Right renal pelvis (tissue), 4 donors: ENCODE data around the gene PCYT2. TPM values are rescaled to one million over a fixed set of nuclear protein-coding genes. Genes with fewer than 3 reads are reported as not detected.
"Not testable (repeated sequence)": the region's sequence is repeated elsewhere in the genome, so short reads cannot be mapped to it uniquely, and the experiment has no call there.

Source experiments
- DNase-seq, 4 donors: peaks; one replicate each; pipeline ENCODE4 v3.0.0-alpha.2; 2013; ENCODE audit warnings: low read depth in 4 of 4, low spot score in 3 of 4, missing footprints in 1 of 4
- polyA plus RNA-seq, 4 donors: library from polyadenylated mRNA; unstranded; fragments of 120-200 nt; gene quantifications; one replicate each; pipeline ENCODE4 v1.2.1, GENCODE V29; 2013; ENCODE audit not compliant: insufficient read length in 4 of 4

Gene PCYT2
- polyA plus RNA-seq, 4 donors: 44.0 to 53.7 (median 46.6) TPM

DNA sequence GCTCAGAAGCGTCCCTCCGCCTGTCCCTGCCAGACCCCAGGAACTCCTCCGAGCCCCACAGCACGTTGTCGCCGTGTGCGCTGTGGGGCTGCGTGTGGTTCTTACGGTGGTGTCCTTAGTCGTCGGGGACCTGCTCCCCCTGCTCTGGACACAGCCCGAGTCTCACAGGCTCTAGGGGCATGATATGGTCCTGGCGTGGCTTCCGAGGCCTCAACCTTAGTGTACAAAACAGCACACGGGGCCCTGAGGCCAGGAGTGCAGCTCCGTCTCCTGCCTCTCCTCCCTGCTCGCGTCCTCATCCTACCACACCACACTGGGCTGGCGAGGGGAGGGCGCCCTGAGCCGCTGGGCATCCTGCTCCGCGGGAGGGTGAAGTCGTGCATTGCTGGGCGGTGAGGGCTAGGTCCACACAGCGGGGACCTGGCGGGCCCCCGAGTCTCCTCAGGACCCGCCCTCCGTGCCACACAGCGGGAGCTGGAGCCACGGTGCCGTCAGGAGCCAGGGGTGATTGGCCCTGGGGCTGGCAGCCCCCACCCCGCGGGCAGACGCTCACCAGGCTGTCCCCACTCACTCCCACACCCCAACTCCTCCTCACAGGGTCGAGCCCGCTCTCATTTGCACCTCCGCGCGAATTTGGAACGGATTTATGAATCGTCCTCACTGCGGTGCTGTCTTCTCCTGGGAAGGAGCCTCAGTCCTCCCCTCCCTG is 17.5 kb upstream of the PCYT2 start:
- DNase-seq: no peak

DNA sequence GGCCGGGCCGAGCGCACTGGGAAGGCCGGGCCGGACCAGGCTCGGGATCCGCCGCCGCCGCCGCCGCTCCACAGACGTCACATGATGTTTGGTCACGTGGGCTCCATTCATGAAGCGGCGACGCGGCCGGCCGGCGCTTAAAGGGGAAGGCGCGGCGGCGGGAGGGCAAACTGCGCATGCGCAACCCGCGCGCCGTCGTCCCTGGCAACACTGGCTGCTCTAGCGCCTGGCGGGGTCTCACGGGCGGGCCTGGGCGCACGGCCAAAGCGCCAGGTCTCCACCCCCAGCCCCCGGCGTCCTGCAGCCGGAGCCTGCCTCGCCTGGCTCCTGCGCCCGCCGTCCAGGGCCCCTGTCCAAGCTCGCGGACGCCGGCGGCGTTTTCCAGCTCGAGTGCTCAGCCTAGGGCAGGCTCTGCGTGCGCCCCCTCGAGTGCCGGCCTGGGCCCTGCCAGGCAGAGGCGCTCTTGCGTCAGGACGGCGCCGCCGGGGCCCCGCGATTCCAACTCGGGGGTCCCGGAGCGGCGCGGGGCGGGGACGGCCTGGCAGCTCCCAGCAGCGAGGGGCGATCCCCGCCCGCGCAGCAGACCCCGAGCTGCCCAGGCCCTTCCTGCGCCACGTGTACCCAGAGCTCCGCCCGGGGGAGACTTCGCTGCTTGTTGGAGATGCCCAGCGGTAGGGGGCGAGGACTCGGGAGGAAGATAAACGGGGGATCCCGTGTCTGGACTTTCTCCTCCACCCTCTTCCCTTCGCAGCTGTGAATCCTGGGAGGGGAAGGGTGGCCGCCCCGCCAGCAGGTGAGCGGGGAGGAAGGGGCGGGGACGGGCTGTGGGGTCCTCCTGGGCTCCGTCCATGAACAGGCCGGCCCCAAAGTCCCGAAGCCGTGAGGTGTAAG is 16.7 kb upstream of the PCYT2 start, which contains the start of gene MAFG:
MAFG (minus strand) TSS at position 83 of the 891 bp plus-strand sequence. CDS start 4,550 bp downstream, outside the sequence.
- DNase-seq: peak; percentile 91 to 95 (median 94)

DNA sequence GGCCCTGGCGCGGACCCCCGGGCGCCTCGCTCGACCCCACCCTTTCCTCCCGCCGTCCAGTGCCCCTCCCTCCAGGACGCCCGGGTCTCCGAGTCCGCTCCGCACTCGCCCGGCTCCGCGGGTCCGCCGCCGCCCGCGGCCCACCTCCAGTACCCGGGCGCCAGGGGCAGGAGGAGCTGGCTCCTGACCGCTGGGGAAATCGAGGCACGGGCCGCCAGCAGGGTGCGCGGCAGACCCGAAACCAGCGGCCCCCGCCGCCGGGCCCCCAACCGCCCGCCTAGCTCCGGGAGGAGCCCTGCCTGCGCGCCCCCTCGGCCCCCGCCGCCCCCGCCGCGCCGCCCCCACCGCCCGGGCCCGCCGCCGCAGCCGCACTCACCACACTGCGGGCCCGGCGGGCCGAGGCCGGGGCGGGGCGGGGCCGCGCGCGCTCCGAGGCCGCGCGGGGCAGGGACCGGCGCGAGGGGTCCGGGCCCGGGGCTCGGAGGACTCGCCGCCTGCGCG is 16.0 kb upstream of the PCYT2 start:
- no peak for DNase-seq

DNA sequence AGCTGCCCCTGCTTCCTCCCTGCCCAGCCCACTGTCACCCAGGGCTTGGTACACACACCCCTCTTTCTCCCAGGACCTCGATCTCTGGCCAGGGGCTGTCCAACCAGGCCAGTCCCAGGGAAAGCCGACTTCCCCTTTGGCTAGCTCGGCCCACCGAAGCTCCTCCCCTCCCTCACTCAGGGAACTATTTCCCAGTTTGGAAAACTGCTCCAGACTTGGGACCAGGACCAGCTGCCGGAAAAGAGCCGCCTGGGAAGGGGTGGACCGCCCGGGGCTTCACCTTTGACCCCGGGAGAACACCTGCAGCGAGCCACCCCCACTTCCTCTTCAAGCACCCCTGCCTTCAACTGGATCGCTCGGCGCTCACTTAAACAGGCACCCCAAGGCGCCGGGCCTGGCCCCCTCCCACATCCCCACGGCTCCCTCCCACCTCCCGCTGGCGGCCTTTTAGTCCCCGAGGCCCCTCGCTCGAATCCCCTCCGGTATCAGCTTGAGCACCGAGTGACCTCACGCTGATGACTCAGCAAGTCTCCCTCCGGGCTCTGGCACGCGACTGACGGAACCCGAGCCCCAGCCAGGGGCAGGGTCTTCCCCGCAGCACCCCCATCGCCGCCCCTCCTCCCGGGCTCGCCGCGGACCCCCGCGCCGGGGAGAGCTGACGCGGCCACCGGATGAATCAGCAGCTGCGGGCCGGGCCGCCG is 15.4 kb upstream of the PCYT2 start:
- no peak for DNase-seq

DNA sequence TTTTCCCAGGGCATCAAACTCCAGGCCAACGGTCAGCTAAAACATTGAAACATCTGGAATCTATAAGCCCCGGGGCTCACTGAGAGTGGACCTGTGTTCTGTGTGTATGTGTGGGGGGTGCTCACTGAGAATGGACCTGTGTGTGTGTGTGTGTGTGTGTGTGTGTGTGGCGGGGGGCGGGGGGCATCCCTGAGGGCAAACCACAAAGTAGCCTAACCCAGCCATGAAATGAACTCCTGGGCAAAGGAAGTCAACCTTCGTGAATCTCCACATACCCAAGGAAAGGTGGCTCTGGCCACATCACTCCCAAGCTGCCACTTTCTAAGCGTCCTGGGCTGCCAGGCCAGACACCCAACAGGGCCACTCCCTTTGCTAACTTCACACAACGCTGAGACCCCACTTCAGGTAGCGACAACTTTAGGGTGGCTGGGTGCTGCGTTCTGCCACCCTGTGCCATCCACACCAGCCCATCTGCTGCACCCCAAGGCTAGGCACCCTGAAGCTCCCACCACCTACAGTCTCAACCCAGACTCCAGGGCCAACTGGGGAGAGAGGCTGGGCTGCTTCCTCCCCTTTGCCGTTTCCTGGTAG is 14.8 kb upstream of the PCYT2 start:
- DNase-seq: no peak

DNA sequence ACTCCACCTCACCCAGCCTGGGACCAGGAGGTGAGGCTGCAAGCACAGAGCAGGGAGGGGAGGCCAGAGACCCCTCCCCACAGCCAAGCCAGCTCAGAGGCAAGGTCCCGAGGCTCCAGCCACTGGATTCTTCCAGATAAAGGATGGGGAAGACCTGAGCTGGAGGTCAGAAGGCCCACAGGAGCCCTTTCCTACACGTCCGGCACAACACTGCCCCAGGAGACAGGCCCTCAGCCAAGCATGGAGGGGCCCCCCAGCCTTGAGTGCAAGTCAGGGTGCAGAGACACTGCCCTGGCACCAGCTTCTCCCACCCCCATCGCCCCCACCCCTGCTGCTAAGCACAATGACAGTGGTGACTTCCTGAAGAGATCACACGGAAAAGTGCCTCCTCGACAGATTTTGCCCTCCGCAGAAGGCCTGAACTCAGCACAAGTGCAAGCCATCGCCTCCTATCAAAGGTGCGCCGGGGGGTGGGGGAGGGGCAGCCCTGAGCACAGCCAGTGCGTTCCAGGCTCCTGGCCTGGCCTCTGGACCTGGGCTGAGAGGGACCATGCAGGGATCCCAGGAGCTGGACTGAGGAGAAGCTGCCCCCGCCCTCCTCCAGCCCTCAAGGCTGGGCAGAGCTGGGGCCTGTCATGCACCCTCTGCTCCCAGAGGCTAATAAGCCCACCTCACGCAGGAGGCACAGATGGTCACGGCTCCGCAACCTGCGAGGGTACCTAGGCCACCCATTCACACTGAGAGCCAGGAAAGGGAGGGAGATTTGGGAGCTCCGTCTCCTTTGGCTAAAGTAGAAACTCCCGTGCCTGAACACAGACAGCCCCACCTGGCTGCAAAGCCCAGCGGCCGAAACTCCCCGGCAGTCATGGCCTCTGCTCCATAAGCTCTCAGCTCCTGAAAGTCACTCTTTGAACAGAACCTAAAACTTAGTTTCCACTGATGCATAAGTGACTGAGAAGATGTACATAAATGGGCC is 13.6 kb upstream of the PCYT2 start:
- no peak for DNase-seq

DNA sequence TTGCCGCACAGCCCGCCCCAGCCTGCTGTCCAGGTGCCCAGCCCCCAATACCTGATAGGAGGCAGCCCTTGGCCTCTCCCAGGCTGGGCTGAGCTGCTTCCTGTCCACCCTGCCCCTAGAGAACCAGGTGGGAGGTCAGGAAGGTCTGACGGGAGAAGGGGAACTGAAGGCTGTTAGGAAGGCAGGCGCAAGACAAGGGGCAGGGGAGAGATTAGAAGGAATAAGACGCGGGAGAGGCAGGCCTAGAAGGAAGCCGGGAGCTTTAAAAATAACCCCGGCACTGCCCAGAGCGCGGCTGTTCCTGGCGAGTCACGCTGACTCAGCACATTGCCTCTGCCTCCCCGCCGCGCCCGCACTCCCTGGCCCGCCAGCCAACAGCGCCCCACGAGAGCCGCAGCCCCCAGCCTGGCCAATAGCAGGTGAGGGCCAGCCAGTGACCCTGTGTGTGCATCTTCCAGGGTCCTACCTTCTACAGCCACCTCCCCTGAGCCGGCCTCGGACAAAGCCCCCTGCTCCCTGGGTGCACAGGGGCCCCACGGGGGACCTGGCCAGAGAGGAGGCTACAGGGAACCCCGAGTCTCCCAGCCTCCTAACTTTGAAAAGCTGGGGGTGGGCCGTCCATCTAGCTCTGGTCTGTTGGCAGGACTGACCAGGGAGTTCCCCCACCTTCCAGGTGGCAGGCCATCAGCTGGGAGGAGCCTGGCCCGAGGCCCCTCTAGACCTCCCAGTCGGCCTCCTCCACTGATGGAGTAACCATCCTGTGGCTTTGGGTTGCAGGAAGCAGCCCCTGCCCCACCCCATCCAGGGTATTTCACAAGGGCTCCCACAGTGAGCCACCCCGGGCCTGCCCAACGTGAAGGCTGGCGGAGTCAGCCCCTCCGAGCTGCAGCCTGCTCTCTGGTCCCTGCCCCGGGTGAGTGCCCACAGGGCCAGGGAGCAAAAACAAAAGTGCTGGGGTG is 12.4 kb upstream of the PCYT2 start:
- no peak for DNase-seq

DNA sequence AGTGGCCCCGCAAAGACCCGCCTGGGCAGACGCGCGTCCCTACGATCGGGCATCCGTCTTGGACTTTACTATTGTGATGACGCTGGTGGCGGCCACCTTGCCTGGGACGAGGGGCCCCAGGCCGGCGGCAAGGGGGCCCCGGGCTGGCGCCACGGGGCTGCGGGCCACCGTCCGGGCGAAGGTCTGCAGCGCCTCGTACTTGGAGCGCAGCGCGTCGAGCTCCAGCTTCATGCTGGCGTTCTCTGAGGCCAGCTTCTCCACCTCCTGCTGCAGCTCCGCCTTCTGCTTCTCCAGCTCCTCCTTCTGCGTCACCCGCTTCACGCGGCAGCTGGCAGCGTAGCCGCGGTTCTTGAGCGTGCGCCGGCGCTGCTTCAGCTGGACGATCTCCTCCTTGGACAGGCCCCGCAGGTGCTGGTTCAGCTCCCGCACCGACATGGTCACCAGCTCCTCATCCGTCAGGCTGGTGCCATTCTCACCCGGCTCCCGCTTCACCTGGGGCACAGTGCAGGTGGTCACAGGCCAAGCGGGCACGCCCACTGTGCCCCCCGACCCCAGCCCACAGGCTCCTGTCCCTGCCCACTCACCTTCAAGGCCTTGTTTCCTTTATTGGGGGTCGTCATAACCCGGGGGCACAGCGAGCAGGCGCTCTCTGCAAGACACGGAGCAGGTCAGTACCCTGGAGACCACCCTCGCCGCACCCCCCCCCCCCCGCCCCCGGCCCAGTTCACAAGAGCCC is 11.5 kb upstream of the PCYT2 start:
- no peak for DNase-seq

DNA sequence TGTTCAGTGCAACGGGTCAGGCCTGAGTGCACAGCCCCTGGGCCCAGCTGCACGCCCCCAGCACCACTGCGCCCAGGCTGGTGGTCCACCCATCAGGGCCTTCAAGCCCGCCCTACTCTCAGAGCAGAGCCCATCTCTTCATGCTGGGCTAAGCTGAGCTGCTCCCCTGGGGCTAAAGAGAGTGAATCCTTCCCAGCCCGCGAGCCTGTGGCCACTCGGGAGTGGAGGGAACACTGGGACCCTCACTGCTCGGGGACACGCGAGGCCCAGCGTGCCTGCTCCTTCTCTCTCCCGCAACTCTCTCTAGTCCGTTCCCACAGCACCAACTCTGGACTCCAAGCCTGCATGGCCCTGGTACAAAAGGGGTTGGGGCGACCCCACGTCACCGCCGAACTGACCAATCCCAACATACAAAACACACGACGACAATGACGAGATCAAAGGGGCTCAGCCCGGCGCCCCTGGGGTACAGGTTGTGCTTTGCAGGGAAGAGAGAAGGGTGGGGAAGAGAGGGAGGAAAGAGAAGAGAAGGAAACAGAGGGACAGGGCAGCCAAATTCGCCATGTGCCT is 10.9 kb upstream of the PCYT2 start:
- DNase-seq: no peak

DNA sequence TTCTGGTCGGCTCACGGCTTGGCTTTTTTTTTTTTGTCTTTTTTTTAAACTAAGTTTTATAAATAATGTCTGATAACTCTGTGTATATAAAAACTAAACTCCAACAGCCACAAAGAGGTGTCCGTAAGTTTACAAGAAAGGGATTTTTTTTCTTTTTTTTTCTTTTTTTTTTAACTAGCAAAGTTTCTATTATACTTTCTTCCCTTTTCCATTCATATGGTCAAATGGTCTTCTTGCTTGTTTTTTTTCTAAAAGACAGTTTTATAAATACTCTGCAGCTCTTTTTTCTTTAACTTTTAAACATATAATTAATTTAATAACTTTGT is 10.3 kb upstream of the PCYT2 start:
- DNase-seq: no peak

DNA sequence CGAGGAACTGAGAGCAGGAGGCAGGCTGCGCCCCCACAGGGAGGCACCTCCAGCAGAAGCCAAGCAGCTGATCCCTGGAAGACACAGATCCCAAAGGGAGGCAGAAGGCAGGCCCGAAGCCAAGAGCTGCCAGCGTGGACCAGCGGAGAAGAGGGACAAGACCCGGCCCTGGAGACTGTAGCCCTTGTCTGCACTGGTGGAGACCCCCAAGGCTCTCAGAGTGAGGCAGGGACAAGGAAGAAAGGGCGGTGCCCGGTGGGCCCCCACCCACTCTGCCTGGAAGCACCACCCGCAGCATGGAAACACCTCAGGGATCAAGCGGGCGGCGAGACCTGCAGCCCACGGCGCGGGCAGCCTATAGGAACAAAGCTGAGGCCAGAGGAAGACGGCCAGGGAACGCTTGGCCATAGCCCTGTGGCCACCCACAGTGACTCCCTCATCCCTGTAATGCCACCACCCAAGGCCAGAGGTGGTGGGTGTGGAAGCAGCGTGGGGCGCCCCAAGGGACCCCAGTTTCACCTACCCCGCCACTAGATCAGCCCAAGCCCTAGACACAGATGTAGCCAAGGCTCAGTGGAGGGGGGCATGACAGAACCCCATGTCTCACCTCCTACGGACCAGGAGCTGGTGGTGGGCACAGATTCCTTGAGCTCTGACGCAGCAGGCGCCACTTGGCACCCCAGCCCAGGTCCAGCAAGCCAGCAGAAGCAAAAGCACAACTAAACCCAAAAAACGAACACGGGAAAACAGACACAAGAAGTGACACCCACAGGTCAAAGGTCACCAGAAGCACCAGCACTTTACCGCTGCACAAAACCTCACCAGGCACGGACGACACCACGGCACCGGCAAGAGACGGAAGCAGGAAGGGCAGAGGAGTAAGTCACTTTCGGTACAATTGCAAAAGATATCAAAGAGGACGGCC is 9.7 kb upstream of the PCYT2 start:
- no peak for DNase-seq

DNA sequence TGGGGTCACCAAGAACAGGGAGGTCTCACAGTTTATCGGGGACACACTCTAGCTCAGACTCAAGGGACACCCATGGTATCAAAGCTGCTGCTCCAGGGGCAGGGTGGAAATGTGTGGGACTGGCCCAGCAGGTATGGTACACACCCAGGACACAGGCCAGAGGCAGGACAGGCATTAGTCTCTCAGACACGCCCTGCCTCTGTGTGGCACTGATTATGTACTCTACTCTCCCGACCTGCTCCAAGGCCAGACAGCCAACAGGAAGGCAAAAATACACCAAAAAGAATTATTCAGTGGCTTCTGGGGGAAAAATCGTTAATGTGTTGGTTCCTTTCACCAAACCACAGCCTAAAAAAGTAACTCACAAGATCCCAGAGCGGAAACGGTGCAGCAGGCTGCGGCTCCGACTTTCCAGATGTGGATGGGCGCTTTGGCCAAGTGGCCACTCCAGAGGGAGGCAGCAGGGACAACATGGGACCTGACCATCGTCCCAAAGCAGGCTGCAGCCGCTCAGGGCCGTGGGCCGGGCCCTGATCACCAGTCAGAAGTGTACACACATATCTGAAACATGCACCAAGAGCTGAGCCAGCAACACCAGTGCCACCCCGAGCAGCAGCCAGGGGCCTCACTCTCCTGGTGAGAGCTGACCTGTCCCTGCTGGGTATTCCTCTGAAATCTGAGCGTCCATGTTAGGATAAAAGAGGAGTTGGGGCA is 7.8 kb upstream of the PCYT2 start:
- no peak for DNase-seq

DNA sequence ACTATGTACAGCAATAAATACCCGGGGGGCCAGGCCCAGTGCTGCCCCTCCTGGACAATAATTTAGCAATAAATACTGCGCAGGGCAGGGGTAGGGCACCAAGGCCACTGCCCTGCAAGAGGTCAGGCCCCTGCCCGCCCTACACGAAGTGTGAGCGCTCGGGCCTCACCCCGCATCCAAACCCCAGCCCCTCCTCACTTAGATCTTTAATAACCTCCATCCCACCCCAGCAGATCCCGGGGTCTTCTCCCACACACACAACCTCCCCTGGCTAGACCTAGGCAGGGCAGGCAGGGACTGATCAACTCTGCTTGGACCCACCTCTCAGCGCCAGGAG is 7.1 kb upstream of the PCYT2 start:
- not testable (repeated sequence) for DNase-seq

DNA sequence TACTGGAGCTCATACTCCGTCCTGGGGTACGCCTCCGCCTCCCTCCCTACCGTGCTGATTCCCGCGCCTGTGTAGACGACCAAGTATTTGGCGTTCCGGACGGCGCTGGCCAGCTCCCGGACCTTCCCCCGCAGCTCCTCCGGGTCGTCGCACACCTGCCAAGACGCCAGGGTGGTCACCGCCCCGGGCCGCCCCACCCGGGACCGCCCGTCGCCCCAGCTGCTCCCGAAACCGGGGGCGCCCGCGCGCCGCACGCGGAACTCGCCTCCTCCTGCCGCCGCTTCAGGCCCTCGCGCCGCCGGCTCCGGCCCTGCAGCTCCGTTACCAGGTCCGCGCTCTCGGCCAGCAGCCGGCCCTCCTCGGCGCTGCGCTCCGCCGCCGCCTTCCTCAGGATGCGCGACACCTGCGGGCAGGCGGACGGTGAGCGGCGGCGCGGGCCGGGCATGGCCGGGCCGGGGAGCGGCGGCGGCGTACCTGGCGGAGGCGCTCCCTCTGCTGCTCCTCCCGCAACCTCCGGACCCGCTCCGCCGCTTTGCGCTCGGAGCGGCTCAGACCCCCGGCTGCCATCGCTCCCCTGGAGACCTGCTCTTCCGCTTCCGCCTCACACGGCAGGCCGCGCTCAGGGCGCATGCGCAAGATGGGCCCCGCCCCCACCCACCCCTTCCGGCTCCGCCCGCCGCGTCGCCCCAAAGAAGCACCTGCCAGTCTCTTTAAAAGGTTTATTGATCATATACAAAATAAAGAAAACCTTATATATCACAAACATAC is 6.5 kb upstream of the PCYT2 start, which contains the start of gene SIRT7:
SIRT7 (minus strand) TSS at position 612 of the 768 bp plus-strand sequence; CDS start at position 567, 45 bp downstream.
- peak in 1 of 4 donors; percentile 54 for DNase-seq
